ENCODE results near the gene PDC. TPM values are rescaled to one million over a fixed set of nuclear protein-coding genes. Genes with fewer than 3 reads are reported as not detected.

Gene PDC
- total RNA-seq, result not detected in 2 replicates
- polyA plus RNA-seq, result not detected in 2 replicates
- not detected in 2 replicates for polyA plus RNA-seq (2011; cell fraction: cytosol; rRNA removed)
- not detected in 2 replicates for polyA plus RNA-seq (2011; cell fraction: nucleus; rRNA removed)
- polyA plus RNA-seq (2012), result not detected in 2 replicates
- not detected in 2 replicates for polyA minus RNA-seq
- not detected for polyA minus RNA-seq (2011; cell fraction: cytosol; rRNA and poly(A)+ RNA removed)
- polyA minus RNA-seq (2011; cell fraction: nucleus; rRNA and poly(A)+ RNA removed), result not detected in 2 replicates
- not detected for Bru-seq, nascent RNA
- BruChase-seq, experiment 1, labeled RNA remaining after a 6-hour chase, result not detected
- BruChase-seq, experiment 2, labeled RNA remaining after a 2-hour chase, result not detected
- long read RNA-seq, result 0 reads

DNA sequence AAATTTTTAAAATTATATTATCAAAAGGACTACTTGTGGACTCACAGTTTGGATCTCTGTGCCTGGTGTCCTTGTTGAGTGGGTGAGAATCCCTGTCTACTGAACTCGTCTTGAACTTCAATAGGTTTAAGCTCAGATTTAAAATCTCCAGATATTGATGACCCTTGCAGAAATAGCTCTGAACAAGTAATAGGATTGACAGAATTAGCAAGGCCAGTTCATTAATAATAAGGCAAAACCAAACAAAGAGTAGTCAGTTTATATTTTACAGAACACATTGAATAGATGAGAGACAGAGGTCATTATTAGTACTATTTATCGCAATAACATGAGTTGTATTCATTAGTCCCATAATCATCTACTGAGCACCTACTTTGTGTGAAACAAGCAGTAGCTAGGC is at the start of gene PDC:
Gene PDC, minus strand, starts transcription at position 101 of the 400 bp plus-strand sequence. CDS start 11,655 bp downstream, outside the sequence.
- no peaks in the 10 kb centered on the region for H3K9me3 ChIP-seq (replicated peaks; ENCODE audit: control insufficient read depth, insufficient read depth, low read length)
- no peaks in the 10 kb centered on the region for H3K4me1 ChIP-seq (ENCODE audit: control insufficient read depth, extremely low read depth, insufficient read depth, low read length)
- no peak for FAIRE-seq
- H3K27me3 ChIP-seq (ENCODE audit: control insufficient read depth in 2 of 2, insufficient read depth in 2 of 2, low read length in 2 of 2), result no peaks in the 10 kb centered on the region
- BruUV-seq (replicated peaks), result no TSS peak
- H3K36me3 ChIP-seq (ENCODE audit: control insufficient read depth in 2 of 2, extremely low read depth in 1 of 2, insufficient read depth in 2 of 2, low read length in 2 of 2), result no peaks in the 10 kb centered on the region
- no peak within 1 kb of the TSS for H3K27ac ChIP-seq (ENCODE audit: insufficient read depth, low read depth, low read length)
- no peak within 1 kb of the TSS for H3K9ac ChIP-seq (replicated peaks; ENCODE audit: extremely low read depth, insufficient read depth, low read length)
- intact Hi-C loops (cut with micrococcal nuclease), result no loop called here
- no peak for DNase-seq (ENCODE audit: low read depth, low spot score)
- H3K4me2 ChIP-seq (ENCODE audit: insufficient read depth, low read length), result no peak within 1 kb of the TSS
- ChIA-PET POLR2A (no interaction called here), CTCF (no interaction called here)
- no peaks in the 10 kb centered on the region for H4K20me1 ChIP-seq (replicated peaks; ENCODE audit: control insufficient read depth, extremely low read depth, insufficient read depth, low read length)
- no peak within 1 kb of the TSS for H3K4me3 ChIP-seq (replicated peaks in 1 of 3; ENCODE audit: insufficient read depth in 1 of 3, low read depth in 1 of 3, low read length in 3 of 3)
- dilution Hi-C loops (cut with MboI; ENCODE audit: extremely low pct_ligation_motif_present, low sequenced_read_pairs), result no loop called here
- no peaks in the 10 kb centered on the region for H3K79me2 ChIP-seq (ENCODE audit: control insufficient read depth, insufficient read depth, low read length)
- H2AFZ ChIP-seq (ENCODE audit: low read depth, low read length), result no peak within 1 kb of the TSS
- no peaks in the 10 kb centered on the region for H3K9me1 ChIP-seq (replicated peaks; ENCODE audit: control insufficient read depth, extremely low read depth, insufficient read depth, low read length)
- TF ChIP-seq FOS (IDR thresholded peaks at IDR 0.05; ENCODE audit: borderline replicate concordance, insufficient read depth, low read length), result no peak
- TF ChIP-seq, protein P1, sequence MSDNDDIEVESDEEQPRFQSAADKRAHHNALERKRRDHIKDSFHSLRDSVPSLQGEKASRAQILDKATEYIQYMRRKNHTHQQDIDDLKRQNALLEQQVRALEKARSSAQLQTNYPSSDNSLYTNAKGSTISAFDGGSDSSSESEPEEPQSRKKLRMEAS (IDR thresholded peaks at IDR 0.05; ENCODE audit: insufficient read depth, insufficient read length), result no peak
- TF ChIP-seq, protein P2, sequence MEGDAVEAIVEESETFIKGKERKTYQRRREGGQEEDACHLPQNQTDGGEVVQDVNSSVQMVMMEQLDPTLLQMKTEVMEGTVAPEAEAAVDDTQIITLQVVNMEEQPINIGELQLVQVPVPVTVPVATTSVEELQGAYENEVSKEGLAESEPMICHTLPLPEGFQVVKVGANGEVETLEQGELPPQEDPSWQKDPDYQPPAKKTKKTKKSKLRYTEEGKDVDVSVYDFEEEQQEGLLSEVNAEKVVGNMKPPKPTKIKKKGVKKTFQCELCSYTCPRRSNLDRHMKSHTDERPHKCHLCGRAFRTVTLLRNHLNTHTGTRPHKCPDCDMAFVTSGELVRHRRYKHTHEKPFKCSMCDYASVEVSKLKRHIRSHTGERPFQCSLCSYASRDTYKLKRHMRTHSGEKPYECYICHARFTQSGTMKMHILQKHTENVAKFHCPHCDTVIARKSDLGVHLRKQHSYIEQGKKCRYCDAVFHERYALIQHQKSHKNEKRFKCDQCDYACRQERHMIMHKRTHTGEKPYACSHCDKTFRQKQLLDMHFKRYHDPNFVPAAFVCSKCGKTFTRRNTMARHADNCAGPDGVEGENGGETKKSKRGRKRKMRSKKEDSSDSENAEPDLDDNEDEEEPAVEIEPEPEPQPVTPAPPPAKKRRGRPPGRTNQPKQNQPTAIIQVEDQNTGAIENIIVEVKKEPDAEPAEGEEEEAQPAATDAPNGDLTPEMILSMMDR (IDR thresholded peaks at IDR 0.05; ENCODE audit: extremely low read depth in 1 of 2, insufficient read depth in 1 of 2, low read depth in 1 of 2, low read length in 2 of 2), result no peak
- TF ChIP-seq JUN (IDR thresholded peaks at IDR 0.05; ENCODE audit: borderline replicate concordance, insufficient read depth, insufficient read length, low read depth), result no peak
- no peak for TF ChIP-seq POLR2A (IDR thresholded peaks at IDR 0.05; ENCODE audit: low read depth, low read length)
- TF ChIP-seq POLR2AphosphoS5 (IDR thresholded peaks at IDR 0.05; ENCODE audit: insufficient read depth, low read depth, low read length), result no peak
- no peak for TF ChIP-seq GATA2 (IDR thresholded peaks at IDR 0.05; ENCODE audit: insufficient read depth, insufficient read length, low read depth, low read length)
- no peak for TF ChIP-seq EZH2 (IDR thresholded peaks at IDR 0.05; ENCODE audit: borderline replicate concordance, low read depth, low read length, severe bottlenecking)
- TF ChIP-seq MYC (IDR thresholded peaks at IDR 0.05; ENCODE audit: low read depth, low read length), result no peak

Measured in endothelial cell of umbilical vein (primary cell).